Effector memory CD8-positive, alpha-beta T cell (primary cell): ENCODE measurements around the gene SPATS2L.
A peak's percentile ranks its signal among the peaks of the same experiment; 100 is the strongest.

Experiments
- ATAC-seq: fragments of 150-1000 bp; cut with Tn5 transposase; replicated peaks from 2 replicates; pipeline ENCODE4 v1.10.0; 2021; ENCODE audit warnings: mild to moderate bottlenecking, moderate library complexity
- DNase-seq, 3 experiments: peaks; one replicate each; pipeline ENCODE4 v3.0.0; 2021
- H3K27ac Mint-ChIP-seq, 2 donors: one replicate each; pipeline ENCODE4 v1.8.0; 2022; ENCODE audit warnings: mild to moderate bottlenecking in 2 of 2, mixed read lengths in 2 of 2, moderate library complexity in 2 of 2
- H3K27me3 Mint-ChIP-seq, 2 donors: one replicate each; pipeline ENCODE4 v1.8.0; 2022; ENCODE audit warnings: mixed read lengths in 2 of 2
- H3K36me3 Mint-ChIP-seq: one replicate; pipeline ENCODE4 v1.8.0; 2022; ENCODE audit warnings: mild to moderate bottlenecking, moderate library complexity, mixed read lengths; ENCODE audit not compliant: insufficient read depth
- H3K4me1 Mint-ChIP-seq, 2 donors: one replicate each; pipeline ENCODE4 v1.8.0; 2022; ENCODE audit warnings: low read depth in 2 of 2, mixed read lengths in 2 of 2
- H3K4me3 Mint-ChIP-seq, 2 donors: one replicate each; pipeline ENCODE4 v1.8.0; 2022; ENCODE audit warnings: mild to moderate bottlenecking in 2 of 2, mixed read lengths in 2 of 2, moderate library complexity in 2 of 2
- H3K9me3 Mint-ChIP-seq, 2 donors: one replicate each; pipeline ENCODE4 v1.8.0; 2022; ENCODE audit warnings: mixed read lengths in 2 of 2

Gene SPATS2L

DNA sequence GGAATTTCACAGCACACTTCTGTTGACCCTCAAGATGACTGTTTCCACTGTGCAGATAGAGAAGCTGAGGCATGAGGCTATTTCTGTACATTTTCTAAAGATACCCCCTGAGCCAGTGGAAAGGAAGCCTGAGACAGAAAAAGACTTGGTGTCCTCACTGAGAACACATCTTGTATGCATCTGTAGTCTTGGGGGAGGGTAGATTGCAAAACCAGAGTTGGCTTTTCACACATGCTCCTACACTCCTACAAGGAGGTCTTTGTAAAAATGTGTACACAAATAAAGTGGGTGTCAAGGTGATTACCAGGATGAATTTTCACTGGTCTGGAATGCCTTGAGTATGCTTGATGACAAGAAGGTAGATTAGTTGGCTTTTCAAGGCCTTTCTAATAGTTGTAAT, 105.3 kb downstream of the SPATS2L start:
- Mint-ChIP-seq H3K36me3 (no peaks in the 10 kb centered on the region), H3K4me3 (no peak overlapping the region), H3K4me1 (peaks cover 10% of the 10 kb centered on the region in 2 donors), H3K9me3 (no peaks in the 10 kb centered on the region), H3K27me3 (no peaks in the 10 kb centered on the region), H3K27ac (no peak overlapping the region)
- ATAC-seq = no peak
- DNase-seq = no peak

DNA sequence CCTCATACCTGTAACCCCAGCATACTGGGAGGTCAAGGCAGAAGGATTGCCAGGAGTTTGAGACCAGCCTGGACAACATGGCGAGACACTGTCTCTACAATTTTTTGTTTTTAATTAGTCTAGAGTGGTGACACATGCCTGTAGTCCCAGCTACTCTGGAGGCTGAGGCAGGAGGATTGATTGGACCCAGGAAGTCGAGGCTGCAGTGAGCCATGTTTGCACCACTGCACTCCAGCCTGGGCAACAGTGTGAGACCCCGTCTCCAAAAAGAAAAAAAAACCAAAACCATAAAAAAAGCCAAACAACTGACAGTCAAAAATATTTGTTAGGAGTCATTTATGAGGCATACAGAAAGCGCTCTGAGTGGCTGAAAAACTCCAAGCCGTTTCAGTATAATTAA, 107.9 kb downstream of the SPATS2L start:
- no peak for ATAC-seq
- Mint-ChIP-seq H3K9me3 (no peaks in the 10 kb centered on the region), H3K36me3 (no peaks in the 10 kb centered on the region), H3K27me3 (no peaks in the 10 kb centered on the region), H3K27ac (no peak overlapping the region), H3K4me3 (no peak overlapping the region), H3K4me1 (no peaks in the 10 kb centered on the region)
- no peak for DNase-seq

DNA sequence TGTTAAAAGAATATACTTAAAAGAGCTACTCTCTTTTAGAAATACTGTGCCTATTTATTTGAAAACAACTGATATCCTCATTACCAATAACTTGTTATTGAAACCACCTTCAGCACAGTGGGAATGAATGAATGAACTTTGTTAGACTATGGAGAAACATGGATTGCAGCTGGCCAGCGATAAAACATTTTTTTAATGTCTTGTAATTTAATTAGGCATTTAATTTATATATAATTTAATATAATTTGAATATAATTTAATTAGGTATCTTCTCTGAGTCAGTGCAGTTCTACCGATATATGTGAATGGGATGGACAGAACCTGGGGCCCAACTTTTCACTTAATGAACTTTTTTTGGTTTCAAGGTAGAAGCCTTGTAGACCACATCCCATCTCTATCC, 109.0 kb downstream of the SPATS2L start:
- DNase-seq (no peak), ATAC-seq (no peak)
- Mint-ChIP-seq H3K36me3 (no peaks in the 10 kb centered on the region), H3K27me3 (no peaks in the 10 kb centered on the region), H3K4me3 (no peak overlapping the region), H3K9me3 (no peaks in the 10 kb centered on the region), H3K27ac (no peak overlapping the region), H3K4me1 (no peaks in the 10 kb centered on the region)

DNA sequence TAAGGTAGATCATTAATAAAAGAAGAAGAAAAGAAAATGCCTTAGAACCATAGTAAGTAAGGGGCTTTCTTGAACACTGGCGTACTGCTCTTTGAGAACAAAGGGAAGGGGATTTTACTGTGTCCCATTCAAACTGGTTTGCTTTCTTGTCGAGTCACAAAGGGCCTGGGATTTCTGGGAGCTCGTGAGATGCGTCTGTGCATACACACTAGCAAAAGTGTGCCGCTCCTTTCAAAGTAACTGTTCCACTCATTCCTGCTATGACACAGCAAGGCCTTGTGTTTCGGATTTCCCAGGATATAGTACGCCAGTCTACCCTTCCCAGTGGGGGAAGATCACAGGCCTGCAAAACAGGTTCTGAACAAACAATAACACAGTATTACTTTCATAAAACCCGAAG, 110.4 kb downstream of the SPATS2L start:
- H3K4me1 Mint-ChIP-seq = no peaks in the 10 kb centered on the region
- H3K9me3 Mint-ChIP-seq = no peaks in the 10 kb centered on the region
- no peak for ATAC-seq
- H3K27me3 Mint-ChIP-seq = no peaks in the 10 kb centered on the region
- H3K36me3 Mint-ChIP-seq = no peaks in the 10 kb centered on the region
- no peak overlapping the region for H3K4me3 Mint-ChIP-seq
- no peak overlapping the region for H3K27ac Mint-ChIP-seq
- no peak for DNase-seq

DNA sequence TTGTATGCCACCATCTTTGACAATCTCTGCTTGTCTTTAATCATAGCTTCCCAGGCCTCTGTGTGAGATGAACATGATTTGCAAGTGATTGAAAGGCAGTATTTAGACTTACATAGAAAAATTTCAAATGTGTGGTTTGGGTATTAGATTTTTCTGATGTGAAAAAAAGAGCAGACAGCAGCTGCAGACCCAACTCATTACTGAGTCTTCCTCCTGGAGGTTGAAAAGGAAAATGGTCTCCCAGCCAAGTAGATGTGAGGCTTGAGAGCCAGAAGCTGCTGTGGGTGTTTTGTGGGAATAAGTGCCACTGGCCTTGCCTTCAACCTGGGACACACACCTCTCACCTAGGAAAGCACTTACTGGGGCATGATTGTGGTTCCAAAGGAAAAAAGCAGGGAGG, 110.9 kb downstream of the SPATS2L start:
- H3K4me3 Mint-ChIP-seq = no peak overlapping the region
- ATAC-seq = no peak
- H3K9me3 Mint-ChIP-seq = no peaks in the 10 kb centered on the region
- H3K27me3 Mint-ChIP-seq = no peaks in the 10 kb centered on the region
- no peaks in the 10 kb centered on the region for H3K36me3 Mint-ChIP-seq
- DNase-seq = no peak
- no peaks in the 10 kb centered on the region for H3K4me1 Mint-ChIP-seq
- no peak overlapping the region for H3K27ac Mint-ChIP-seq

DNA sequence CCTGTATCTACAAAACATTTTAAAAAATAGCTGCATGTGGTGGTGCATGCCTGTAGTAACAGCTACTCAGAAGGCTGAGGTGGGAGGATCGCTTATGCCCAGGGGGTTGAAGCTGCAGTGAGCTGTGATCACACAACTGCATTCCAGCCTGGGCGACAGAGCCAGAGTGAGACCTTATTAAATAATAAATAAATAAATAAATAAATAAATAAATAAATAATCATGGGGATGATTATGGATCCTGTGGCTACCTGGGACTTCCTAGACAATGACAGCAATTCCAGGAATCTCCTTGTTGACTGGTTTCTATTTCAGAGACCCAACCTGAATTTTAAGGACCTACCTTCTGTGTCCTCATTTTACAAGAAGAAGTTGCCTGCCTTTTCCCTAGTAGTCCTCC, 111.9 kb downstream of the SPATS2L start:
- Mint-ChIP-seq H3K36me3 (no peaks in the 10 kb centered on the region), H3K4me3 (no peak overlapping the region), H3K27me3 (no peaks in the 10 kb centered on the region), H3K27ac (peak overlapping the region in 1 of 2 donors; percentile 72), H3K4me1 (peaks cover 0 to 4% of the 10 kb centered on the region in 2 donors), H3K9me3 (no peaks in the 10 kb centered on the region)
- DNase-seq (no peak), ATAC-seq (no peak)

DNA sequence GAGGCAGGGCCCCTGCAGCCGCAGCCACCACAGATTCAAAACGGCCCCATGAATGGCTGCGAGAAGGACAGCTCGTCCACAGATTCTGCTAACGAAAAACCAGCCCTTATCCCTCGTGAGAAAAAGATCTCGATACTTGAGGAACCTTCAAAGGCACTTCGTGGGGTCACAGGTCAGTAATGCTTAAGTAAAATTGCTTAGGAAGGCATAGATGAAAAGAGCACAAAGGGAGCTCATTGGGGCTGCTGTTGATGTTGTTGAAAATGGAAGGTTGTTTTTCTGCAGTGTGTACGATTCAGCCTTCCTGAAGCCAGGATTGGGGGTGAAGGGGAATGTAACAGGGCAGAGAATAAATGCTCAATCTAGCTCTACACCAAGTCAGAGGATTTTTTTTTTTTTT, 112.8 kb downstream of the SPATS2L start:
- no peaks in the 10 kb centered on the region for H3K27me3 Mint-ChIP-seq
- H3K27ac Mint-ChIP-seq = no peak overlapping the region
- ATAC-seq = no peak
- no peak overlapping the region for H3K4me3 Mint-ChIP-seq
- peaks cover 0 to 4% of the 10 kb centered on the region in 2 donors for H3K4me1 Mint-ChIP-seq
- no peaks in the 10 kb centered on the region for H3K36me3 Mint-ChIP-seq
- no peak for DNase-seq
- H3K9me3 Mint-ChIP-seq = no peaks in the 10 kb centered on the region

DNA sequence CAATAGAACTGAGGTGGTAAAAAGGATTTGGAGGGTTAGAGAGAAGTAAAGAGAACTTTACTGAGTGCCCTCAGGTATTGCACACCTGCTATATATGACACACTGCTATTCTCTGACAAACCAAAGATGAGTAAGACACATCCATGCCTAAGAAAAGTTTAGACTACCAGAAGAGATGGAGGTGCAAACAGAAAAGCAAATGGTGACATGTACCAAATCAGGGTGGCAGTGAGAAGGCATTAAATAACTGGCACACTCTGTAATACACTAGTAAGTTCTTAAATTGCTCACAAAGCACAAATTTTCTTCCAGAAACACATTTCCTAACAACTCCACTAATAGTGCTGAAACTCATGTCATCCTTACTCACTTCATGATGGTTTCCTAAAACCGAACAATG, 114.8 kb downstream of the SPATS2L start:
- Mint-ChIP-seq H3K27me3 (no peaks in the 10 kb centered on the region), H3K36me3 (no peaks in the 10 kb centered on the region), H3K9me3 (no peaks in the 10 kb centered on the region), H3K4me1 (peaks cover 0 to 9% of the 10 kb centered on the region in 2 donors), H3K27ac (no peak overlapping the region), H3K4me3 (no peak overlapping the region)
- DNase-seq (no peak), ATAC-seq (no peak)

DNA sequence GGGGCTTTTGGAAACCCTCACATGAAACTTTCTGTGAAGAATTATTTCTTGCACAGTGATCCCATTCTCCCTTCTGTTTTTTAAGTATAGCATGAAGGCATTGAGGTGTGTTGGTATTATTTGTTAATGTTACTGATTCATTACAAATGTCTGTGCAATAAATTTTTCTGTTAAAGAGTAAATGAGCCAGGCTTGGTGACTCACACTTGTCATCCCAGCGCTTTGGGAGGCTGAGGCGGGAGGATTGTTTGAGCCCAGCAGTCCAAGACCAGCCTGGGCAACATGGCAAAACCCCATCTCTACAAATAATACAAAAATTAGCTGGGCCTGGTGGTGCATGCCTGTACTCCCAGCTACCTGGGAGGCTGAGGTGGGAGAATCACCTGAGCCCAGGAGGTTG, 115.6 kb downstream of the SPATS2L start:
- no peak for DNase-seq
- no peak overlapping the region for H3K27ac Mint-ChIP-seq

DNA sequence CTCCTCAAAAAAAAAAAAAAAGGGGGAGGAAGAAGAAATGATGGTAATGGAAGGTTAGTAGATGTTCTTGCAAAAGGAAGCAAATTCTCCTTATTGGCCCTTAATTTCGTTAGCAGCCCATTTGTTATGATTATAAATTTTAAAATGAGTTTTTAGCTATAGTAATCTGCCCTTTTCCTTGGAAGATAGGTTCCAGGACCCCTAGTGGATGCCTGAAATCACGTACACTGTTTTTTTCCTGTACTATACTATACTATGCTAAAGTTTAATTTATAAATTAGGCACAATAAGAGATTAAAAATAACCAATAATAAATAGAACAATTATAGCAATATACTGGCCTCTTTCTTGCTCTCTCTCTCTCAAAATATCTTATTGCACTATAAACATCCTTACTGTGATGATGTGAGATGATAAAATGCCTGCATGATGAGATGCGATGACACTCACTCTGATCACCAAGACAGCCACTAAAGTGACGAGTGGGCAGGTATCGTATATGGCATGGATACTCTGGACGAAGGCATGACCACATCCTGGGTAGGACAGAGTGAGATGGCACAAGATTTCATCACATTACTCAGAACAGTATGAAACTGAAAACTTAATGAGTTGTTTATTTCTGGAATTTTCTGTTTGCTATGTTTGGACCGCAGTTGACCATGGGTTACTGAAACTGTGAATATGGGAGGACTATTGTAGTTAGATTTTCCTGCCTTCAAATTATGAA, 116.2 kb downstream of the SPATS2L start:
- no peaks in the 10 kb centered on the region for H3K27me3 Mint-ChIP-seq
- ATAC-seq = no peak
- H3K36me3 Mint-ChIP-seq = no peaks in the 10 kb centered on the region
- no peak for DNase-seq
- H3K4me1 Mint-ChIP-seq = peaks cover 0 to 9% of the 10 kb centered on the region in 2 donors
- H3K4me3 Mint-ChIP-seq = no peak overlapping the region
- no peaks in the 10 kb centered on the region for H3K9me3 Mint-ChIP-seq
- peak overlapping the region in 1 of 2 donors; percentile 71 for H3K27ac Mint-ChIP-seq

More for the DNA sequence above, 115.6 kb downstream of the SPATS2L start:
- Mint-ChIP-seq H3K36me3 (no peaks in the 10 kb centered on the region), H3K9me3 (no peaks in the 10 kb centered on the region), H3K4me1 (peaks cover 0 to 9% of the 10 kb centered on the region in 2 donors), H3K27me3 (no peaks in the 10 kb centered on the region), H3K4me3 (no peak overlapping the region)
- no peak for ATAC-seq

DNA sequence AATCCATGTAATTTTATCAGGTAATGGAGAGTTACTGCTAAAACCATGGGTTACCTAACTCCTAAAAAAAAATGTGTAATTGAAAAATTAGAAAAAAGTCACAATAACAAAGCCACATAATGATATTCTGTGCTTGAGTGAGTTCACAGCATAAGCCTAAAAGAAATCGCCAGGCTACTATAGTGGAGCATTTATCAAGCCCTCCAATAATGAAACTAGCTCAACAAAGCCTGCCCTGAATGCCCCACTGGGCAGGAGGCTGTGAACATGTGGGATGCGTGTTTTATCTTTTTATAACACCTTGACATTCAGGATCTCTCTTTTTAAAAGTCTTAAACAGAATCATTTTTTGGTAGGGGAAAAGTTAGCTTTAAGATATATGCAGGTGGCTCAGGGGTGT, 117.0 kb downstream of the SPATS2L start:
- Mint-ChIP-seq H3K4me3 (no peak overlapping the region), H3K4me1 (peaks cover 0 to 9% of the 10 kb centered on the region in 2 donors), H3K27me3 (no peaks in the 10 kb centered on the region), H3K9me3 (no peaks in the 10 kb centered on the region), H3K27ac (no peak overlapping the region), H3K36me3 (no peaks in the 10 kb centered on the region)
- ATAC-seq = no peak
- no peak for DNase-seq

DNA sequence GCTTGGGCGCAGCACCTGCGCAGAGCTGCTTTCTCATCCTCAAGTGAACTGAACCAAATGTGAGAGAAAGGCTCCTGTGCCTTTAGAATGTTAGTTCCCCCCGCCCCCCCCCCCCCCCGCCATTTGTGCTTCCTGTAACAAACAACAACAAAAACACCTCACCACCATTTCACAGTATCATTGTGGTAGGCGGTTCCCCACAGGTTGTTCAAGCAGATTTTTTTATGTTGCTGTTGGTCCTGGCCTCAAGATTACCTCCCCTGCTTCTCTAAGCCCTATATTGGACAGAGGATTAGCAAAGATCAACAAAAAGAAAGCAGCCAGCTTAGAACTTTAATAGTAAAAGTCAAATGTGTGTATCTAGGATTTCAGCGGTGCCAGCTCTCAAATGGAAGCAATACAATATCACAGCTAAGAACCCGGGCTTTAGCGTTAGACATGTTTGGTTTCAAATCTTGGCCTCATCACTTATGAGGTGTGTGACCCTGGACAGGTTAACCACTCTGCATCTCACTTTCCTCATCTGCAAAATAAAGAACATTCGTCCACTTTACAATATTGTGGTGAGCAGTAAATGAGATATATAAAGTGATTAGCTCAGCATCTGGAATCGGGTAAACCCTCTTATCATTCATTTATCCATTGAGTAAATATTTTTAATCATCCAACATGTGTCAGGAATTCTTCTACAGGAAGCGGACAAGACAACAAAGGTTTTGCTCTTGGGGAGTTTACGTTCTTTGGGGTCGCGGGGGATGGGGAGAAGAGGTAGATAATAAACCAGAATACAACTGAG, 118.7 kb downstream of the SPATS2L start:
- Mint-ChIP-seq H3K36me3 (no peaks in the 10 kb centered on the region), H3K27me3 (no peaks in the 10 kb centered on the region), H3K9me3 (no peaks in the 10 kb centered on the region), H3K4me3 (no peak overlapping the region), H3K27ac (peak overlapping the region in 1 of 2 donors; percentile 11), H3K4me1 (peaks cover 0 to 9% of the 10 kb centered on the region in 2 donors)
- no peak for DNase-seq
- peak; percentile 56 for ATAC-seq

DNA sequence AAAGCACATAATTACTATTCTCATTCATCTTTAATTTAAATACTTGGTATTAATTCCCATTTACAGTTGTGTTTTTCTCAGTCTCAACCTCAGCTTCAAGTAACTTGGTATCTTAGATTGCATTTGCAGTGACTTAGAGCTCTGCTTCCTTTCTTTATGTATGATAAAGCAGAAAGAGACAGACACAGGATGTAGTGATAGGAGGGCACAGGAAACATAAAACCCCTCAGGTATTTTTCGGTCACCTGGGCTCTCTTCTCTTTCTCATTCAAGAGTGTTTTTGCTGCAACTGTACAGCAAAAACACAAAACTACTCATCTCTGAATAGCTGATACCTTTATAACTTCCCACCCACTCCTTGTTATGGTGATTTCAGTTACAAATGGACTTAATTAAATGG, 120.3 kb downstream of the SPATS2L start:
- Mint-ChIP-seq H3K9me3 (no peaks in the 10 kb centered on the region), H3K27ac (no peak overlapping the region), H3K36me3 (no peaks in the 10 kb centered on the region), H3K4me3 (no peak overlapping the region), H3K4me1 (peaks cover 0 to 9% of the 10 kb centered on the region in 2 donors), H3K27me3 (no peaks in the 10 kb centered on the region)
- DNase-seq (no peak), ATAC-seq (no peak)
